Esophagus squamous epithelium (tissue), 4 donors: ENCODE results near the gene GGCX.

Experiments used
- CTCF ChIP-seq, 6 experiments: fragments of 450-650 bp in 4 of 6; fragments of 200-600 bp in 2 of 6; sonication (generic) in 2 of 6; IDR thresholded peaks; one replicate each; pipeline ENCODE4 v1.5.1; 2016 to 2019; ENCODE audit warnings: antibody characterized with exemption in 6 of 6, mild to moderate bottlenecking in 4 of 6, moderate library complexity in 4 of 6
- POLR2A ChIP-seq, 4 donors: fragments of 450-650 bp; IDR thresholded peaks; one replicate each; pipeline ENCODE4 v1.6.1; 2017; ENCODE audit warnings: antibody characterized with exemption in 4 of 4, mild to moderate bottlenecking in 4 of 4, moderate library complexity in 3 of 4

GRCh38 chr2:85588236-85588635, 26.9 kb upstream of the GGCX start:
- TF ChIP-seq CTCF (IDR thresholded peaks at IDR 0.05) (no peak), POLR2A (IDR thresholded peaks at IDR 0.05) (no peak)
